GM18909 (cell line): ENCODE data around the gene VAT1L.
"Not testable (repeated sequence)": the region's sequence is repeated elsewhere in the genome, so short reads cannot be mapped to it uniquely, and the experiment has no call there.

ENCODE experiments used
- ATAC-seq: cut with Tn5 transposase; IDR thresholded peaks from one replicate; pipeline ENCODE4 v1.9.1; 2021; ENCODE audit warnings: mild to moderate bottlenecking; ENCODE audit not compliant: unreplicated experiment, poor library complexity

Gene VAT1L

GRCh38 chr16:77944631-77945030 lies 156.3 kb downstream of the VAT1L start:
- no peak for ATAC-seq

DNA sequence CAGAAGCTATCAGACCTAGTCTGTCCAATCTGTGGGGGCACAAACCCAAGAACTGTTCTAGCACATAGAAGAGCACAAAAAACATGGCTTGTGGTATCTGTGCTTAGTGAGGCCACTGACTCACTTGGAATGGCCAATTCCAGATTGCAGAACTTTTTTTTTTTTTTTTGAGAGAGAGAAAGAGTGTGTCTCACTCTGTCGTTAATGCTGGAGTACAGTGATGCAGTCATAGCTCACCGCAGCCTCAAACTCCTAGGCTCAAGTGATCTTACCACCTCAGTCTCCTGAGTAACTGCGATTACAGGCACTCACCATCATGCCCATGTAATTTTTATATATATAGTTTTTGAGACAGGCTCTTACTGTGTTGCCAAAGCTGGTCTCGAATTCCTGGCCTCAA lies 156.8 kb downstream of the VAT1L start:
- no peak for ATAC-seq

GRCh38 chr16:77946823-77947222 lies 158.5 kb downstream of the VAT1L start:
- no peak for ATAC-seq

DNA sequence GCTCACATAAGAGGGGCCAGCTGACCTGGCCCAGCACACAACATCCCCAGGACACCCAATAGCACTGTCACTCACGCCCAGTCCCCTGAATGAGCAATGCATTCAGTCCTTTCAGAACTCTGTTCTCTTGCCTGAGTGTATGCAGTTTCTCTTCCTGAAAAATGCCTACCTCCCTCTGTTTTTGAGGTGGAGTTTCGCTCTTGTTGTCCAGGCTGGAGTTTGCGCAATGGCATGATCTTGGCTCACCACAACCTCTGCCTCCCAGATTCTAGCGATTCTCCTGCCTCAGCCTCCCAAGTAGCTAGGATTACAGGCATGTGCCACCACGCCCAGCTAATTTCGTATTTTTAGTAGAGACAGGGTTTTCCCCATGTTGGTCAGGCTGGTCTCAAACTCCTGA lies 159.2 kb downstream of the VAT1L start:
- ATAC-seq, result not testable (repeated sequence)

- ATAC-seq, result no peak
Observed at GRCh38 chr16:77948835-77949234, 160.5 kb downstream of the VAT1L start.

DNA sequence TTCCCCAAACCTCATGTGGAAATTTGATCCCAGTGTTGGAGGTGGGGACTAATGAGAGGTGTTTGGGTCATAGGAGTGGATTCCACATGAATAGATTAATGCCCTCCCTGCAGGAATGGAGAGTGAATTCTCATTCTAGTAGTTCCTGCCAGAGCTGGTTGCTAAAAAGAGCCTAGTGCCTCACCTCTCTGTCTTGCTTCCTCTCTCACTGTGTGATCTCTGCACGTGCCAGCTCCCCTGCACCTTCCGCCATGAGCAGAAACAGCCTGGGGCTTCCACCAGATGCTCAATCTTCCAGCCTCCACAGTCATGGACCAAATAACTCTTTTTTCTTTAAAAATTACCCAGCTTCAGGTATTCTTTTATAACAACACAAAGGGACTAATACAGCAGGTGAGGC lies 161.1 kb downstream of the VAT1L start:
- no peak for ATAC-seq

DNA sequence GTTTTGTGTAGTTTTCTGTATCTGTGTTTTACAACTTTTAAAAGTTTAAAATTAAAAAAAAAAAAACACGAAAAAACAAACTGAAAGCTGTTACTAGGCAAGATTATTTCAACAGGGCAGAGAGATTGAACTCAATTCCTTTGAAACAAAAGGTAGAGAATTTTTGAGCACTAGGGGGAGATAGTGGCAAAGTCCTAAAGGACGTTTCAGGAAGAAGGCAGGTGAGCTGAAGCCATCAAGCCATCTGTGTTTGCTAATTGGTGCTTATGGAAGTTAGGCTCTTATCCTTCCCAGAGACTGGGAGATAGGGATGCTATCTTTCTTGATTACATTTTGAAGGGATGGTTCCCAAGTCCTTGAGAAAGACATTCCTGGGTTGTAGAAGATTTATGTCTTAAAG lies 163.4 kb downstream of the VAT1L start:
- ATAC-seq, result no peak

DNA sequence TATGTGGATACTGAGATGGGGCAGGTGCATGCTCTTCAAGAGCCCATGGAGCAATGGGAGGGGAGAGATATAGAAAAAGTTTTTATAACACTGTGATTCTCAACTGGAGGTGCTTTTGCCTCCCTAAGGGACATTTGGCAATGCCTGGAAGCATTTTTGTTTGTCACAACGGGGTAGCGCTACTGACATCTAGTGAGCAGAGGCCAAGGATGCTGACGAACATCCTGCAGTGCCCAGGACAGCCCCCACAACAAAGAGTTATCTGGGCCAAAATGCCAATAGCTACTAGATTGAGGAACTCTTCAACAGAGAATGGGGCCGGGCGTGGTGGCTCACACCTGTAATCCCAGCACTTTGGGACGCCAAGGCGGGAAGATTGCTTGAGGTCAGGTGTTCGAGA lies 166.8 kb downstream of the VAT1L start:
- ATAC-seq, result no peak

DNA sequence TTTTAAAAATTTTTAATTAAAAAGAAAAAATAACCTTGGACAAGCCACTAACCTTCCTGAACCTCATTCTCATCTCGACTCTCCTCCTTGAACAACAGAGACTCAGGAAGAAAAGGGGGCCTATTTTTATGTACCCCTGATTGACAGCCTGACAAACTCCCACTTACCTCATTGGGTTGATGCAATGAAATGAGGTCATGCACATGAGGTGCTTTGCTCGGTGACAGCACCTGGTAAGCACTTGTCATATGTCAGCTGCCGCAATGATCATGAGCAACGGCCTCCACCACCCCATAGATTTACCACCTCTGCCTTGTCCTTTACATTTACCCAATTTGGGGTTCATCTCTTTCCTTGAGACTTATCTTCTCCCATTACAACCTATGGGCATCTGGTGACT lies 167.9 kb downstream of the VAT1L start:
- no peak for ATAC-seq

GRCh38 chr16:77960766-77961165 lies 172.4 kb downstream of the VAT1L start:
- no peak for ATAC-seq

GRCh38 chr16:77961814-77962213 lies 173.4 kb downstream of the VAT1L start:
- no peak for ATAC-seq

- no peak for ATAC-seq
Observed at GRCh38 chr16:77962689-77963088, 174.3 kb downstream of the VAT1L start.

- no peak for ATAC-seq
Observed at GRCh38 chr16:77963185-77964044, 175.1 kb downstream of the VAT1L start.

- ATAC-seq, result no peak
Observed at GRCh38 chr16:77965346-77965745, 177.0 kb downstream of the VAT1L start.

DNA sequence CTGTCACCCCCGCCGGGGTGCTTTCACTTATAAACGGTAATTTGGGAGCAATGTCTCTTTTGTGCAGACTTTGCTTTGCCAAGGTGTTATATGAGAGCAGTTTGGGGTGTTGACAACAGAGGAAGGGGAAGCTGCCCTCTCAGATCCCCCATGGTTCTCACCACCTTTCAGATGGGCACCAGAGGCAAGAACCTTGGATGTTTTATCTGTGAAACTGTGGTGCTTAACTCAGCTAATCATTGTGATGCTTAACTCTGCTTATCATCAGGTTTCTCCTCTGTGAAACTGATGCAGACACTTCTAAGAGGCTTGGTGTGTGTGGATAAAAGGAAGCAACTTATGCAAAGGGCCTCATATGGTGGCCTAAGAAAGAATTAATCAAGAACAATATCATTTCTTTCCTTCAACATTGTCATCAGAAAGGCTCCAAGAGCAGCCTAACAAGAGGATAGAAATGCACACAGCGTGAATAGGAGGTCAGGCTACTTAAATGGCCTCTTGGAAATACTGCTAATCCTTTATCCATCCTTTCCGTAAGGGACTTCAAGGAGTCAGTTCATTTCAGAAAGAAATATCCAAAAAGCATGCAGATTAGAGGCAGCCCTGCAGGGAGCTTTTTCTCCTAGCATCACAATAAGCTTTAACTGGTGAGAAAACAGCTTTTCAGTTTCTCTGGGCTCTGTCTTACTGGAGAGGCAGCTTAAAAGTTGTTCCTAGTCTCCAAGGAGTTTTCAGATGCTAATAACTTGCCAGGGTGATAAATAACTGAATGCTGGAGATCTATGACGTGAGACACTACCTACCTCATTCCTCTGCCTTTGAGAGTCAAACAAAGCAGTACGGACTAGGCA lies 178.9 kb downstream of the VAT1L start:
- no peak for ATAC-seq

DNA sequence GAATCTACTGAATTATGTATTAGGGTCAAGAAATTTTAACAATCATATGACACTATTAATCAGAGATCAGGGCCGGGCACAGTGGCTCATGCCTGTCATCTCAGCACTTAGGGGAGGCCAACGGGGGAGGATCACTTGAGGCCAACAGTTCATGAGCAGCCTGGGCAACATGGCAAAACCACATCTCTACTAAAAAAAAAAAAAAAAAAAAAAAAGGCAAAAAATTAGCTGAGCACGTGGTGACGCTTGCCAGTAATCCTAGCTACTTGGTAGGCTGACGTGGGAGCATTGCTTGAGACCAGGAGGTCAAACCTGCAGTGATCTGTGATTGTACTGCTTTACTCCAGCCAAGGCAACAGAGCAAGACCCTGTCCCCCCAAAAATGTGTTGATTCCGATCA lies 181.5 kb downstream of the VAT1L start:
- no peak for ATAC-seq

GRCh38 chr16:77970371-77970770 lies 182.0 kb downstream of the VAT1L start:
- ATAC-seq, result no peak

GRCh38 chr16:77971306-77972061 lies 183.1 kb downstream of the VAT1L start:
- ATAC-seq, result peak; percentile 82

GRCh38 chr16:77972062-77972392 lies 183.7 kb downstream of the VAT1L start:
- ATAC-seq, result no peak

- no peak for ATAC-seq
Observed at GRCh38 chr16:77974883-77975282, 186.5 kb downstream of the VAT1L start.

DNA sequence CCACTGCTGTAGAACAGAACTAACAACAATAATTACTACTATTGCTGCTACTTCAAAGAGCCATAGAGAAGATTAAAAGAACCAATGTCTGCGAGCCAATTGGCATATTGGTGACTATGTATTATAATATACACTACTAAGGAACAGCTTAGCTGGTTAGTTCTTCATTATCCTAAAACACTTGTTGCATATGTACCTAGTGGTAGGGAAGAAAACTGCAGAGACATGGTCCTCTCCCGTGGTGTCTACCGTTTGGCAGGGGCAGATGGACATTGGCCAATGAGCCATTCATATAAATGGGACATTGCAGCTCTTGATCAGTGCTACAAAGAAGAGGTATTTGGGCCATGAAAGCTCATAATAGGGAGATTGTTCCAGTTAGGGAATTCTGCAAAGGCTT lies 187.6 kb downstream of the VAT1L start:
- no peak for ATAC-seq
